ENCODE results near the gene GPATCH3.
"Not testable (repeated sequence)": the region's sequence is repeated elsewhere in the genome, so short reads cannot be mapped to it uniquely, and the experiment has no call there.

GPATCH3 gene

DNA sequence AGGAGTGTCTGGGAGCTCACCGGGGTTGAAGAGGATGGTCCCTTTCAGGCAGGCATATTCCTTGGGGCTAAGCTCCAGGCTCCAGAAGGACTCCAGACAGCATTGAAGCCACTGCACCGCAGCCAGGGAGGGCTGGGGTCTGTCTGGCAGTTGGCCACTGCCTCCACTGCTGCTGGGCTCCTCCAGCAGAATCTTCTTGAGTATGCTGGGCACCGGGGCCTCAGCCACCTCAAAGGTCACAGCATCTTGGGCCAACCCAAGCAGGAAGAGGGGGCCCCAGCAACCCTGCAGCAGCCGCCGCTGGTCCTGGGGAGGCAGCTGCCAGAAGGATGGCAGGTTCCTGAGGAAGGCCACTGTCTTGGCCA lies 13.1 kb upstream of the GPATCH3 start:
- FAIRE-seq (no peak), DNase-seq (ENCODE audit: low spot score) (no peak)

- DNase-seq (ENCODE audit: low spot score) (no peak), FAIRE-seq (no peak)
These were observed 11.9 kb upstream of the GPATCH3 start for GRCh38 chr1:26912147-26912490.

GRCh38 chr1:26911399-26912146 lies 11.3 kb upstream of the GPATCH3 start:
- DNase-seq (ENCODE audit: low spot score) (no peak), FAIRE-seq (no peak)

DNA sequence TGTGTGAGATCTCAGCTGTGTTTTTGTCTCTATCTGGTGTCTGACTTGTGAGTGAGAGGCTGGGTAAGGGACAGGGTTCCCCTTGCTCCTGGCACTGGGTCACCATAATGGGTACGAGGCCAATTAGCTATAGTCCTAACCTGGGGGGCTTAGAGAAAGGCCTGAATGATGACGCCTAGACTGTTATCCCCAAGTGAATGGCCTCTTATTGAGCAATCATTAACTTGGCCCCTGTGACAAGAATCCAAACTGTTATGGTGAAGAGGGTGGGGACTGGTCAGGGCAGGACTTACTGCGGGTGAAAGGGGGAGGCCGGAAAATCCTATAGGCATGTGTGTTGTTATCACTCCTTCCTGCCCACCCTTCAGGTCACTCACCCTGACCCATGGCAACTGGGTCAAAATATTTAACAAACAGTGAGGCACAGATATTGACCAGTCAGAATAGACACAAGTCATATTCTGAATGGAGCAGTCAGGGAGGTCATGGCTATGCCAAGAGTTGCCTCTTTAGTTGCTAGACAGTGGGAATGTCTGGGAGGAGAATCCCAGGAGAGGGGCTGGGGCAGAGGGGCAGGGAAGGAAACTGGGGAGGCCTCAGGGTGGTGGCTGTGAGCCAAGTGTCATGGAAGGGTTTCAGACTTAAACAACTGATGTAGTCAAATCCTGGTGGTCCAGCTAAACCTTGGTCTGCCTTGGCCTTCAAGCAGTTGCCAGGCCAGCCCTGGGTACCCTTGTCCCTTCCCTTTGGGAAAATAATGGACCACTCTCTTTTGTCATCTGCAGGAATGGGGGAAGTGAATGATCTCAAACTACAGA lies 10.3 kb upstream of the GPATCH3 start:
- FAIRE-seq: no peak

DNA sequence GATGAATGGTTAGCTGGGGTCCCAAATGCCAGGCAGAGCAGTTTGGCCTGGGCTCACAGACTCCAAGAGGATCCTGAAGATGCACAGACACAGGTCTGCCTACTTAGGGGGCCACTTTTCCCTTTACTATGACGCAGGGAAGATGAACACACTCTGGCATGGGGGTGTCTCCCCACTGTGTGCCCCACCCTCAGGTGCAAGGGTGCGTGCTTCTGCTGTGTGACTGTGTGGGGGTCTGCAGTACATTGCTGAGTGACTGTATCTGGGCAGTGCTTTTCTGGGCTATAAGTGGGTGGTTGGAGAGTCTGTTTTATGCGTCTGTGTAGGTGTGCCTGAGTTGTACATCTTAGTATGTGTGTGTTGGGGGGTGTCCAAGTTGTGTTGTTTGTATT lies 9.7 kb upstream of the GPATCH3 start:
- FAIRE-seq (no peak), DNase-seq (ENCODE audit: low spot score) (no peak)

More for the DNA sequence above, 10.3 kb upstream of the GPATCH3 start:
- DNase-seq (ENCODE audit: low spot score): peak; percentile 48

DNA sequence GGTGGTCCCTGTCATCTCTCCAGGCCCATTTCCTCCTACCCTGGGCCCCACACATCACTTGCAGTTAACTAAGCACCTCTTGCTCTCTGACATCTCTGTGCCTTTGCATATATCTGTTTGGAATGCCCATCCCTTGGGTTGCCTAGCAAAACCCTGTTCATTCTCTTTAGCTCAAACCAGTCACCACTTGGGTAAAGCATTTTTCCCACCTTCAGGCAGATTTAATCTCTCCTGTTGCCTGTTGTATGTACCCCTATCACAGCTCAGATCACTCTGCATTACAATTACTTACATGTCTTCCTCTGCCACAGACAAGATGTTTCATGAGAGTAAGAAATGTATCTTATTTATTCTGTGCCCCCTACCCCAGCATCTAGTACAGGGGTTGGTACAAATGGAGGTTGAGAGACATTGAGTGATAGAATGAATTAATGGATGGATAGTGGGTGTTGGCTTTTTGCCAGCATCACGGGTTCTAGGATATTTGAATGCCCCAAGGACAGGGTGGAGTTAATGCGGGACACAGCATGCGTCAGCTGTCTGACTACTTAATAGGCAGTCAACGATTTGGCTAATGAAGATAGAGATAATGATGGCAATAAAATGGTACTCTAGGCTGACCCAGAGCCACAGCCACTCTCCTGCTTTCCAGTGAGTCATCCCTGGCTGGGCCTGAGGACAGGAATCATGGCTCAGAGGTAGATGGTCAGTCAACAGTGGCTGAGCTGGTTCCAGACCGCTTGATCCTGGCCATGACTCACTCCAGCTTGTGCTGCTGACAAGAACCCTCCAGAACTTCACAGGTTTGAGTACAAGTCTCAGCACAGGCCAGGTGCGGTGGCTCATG lies 7.0 kb upstream of the GPATCH3 start:
- peak; percentile 95 for FAIRE-seq
- peak; percentile 94 for DNase-seq (ENCODE audit: low spot score)

- FAIRE-seq (no peak), DNase-seq (ENCODE audit: low spot score) (no peak)
These were observed 696 bp upstream of the GPATCH3 start for GRCh38 chr1:26900815-26901511.

- no peak for DNase-seq (ENCODE audit: low spot score)
- no peak for FAIRE-seq
These were observed 2.9 kb downstream of the GPATCH3 start for GRCh38 chr1:26897351-26897750.

- FAIRE-seq: no peak
These were observed 6.0 kb downstream of the GPATCH3 start for GRCh38 chr1:26894263-26894662.

DNA sequence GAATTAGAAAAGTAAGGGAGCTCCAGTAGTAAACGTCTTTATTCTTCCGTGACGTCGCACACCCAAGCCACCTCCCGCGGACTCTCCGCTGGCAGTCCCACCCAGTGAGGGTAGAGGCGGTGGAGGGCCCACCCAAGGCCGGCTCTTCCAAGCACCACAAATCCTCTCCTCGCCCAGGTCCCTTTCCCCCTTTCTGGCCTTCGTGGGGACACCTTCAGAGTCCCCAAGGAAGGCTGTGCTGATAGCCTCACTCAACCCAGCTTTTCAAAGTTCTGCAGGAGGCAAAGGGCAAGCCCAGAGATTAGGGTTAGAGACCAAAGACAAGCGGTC lies 9.8 kb downstream of the GPATCH3 start:
- FAIRE-seq: no peak
- DNase-seq (ENCODE audit: low spot score): no peak

More at GRCh38 chr1:26894263-26894662, 6.0 kb downstream of the GPATCH3 start:
- no peak for DNase-seq (ENCODE audit: low spot score)

GRCh38 chr1:26889551-26890466 lies 10.5 kb downstream of the GPATCH3 start, which contains the start of gene GPN2:
Gene GPN2, minus strand, starts transcription at chr1:26890283. Its CDS starts 187 bp downstream, at chr1:26890096.
- DNase-seq (ENCODE audit: low spot score) (peak; percentile 65), FAIRE-seq (no peak)

- FAIRE-seq: no peak
- no peak for DNase-seq (ENCODE audit: low spot score)
These were observed 12.0 kb downstream of the GPATCH3 start for GRCh38 chr1:26888231-26888630.

DNA sequence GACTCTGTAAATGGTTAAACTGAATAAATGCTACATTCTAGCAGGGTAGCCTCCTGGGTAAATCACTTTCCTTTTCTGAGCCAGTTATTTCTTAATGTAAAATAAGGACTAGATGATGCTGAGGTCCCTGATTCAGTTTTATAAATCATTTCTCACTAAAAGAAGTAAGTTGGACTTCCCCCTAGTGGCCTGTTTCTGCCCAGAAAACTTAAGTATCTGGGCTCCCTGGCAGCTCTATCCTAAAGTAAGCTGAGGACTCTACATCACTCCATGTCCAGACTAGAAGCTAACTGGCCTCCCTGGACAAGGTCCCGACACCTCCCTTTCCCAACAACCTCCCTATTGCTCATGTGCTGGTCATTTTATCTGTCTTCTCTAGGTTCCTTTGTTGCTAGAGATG lies 13.1 kb downstream of the GPATCH3 start:
- DNase-seq (ENCODE audit: low spot score) (peak; percentile 23), FAIRE-seq (no peak)

GRCh38 chr1:26882696-26883463 lies 17.4 kb downstream of the GPATCH3 start:
- no peak for FAIRE-seq

GRCh38 chr1:26881611-26882010 lies 18.7 kb downstream of the GPATCH3 start:
- not testable (repeated sequence) for DNase-seq (ENCODE audit: low spot score); FAIRE-seq

More at GRCh38 chr1:26882696-26883463, 17.4 kb downstream of the GPATCH3 start:
- DNase-seq (ENCODE audit: low spot score): no peak

- no peak for FAIRE-seq
- no peak for DNase-seq (ENCODE audit: low spot score)
These were observed 20.5 kb downstream of the GPATCH3 start for GRCh38 chr1:26879793-26880192.

GRCh38 chr1:26877326-26877725 lies 22.9 kb downstream of the GPATCH3 start:
- no peak for FAIRE-seq
- no peak for DNase-seq (ENCODE audit: low spot score)

DNA sequence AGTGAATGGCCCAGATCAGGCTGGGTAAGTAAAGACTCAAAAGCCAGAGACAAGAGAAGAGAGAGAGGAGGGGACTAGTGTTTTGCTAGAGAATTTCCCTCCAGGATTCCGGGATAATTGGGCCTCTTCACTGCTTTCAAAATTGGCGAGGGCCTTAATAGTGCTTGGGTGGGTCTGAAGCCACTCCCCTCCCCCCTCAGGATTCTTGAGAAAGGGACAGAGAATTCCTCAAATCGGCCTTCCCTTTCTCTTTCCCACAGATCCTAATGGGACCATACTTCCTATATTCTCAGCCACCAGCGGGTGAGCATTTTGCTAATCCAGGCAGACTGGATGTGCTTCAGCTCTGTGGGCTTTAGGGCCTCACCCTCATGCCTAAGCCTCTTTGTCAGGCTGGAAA lies 25.4 kb downstream of the GPATCH3 start:
- no peak for FAIRE-seq
- DNase-seq (ENCODE audit: low spot score): no peak

DNA sequence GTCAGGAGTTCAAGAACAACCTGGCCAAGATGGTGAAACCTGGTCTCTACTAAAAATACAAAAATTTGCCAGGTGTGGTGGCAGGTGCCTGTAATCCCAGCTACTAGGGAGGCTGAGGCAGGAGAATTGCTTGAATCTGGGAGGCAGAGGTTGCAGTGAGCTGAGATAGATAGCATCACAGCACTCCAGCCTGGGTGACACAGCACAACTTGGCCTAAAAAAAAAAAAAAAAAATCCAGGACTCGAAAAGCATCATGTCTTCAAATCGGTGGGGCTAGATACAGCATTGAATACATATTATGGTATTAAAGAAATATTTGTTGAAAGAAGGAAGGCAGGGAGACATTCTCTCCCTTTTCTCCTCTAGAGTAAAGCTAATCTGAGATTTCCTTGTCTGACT lies 27.2 kb downstream of the GPATCH3 start:
- not testable (repeated sequence) for DNase-seq (ENCODE audit: low spot score); FAIRE-seq
